RWPE2 (cell line): ENCODE measurements around the gene PAX8.

ENCODE experiments used
- ATAC-seq: fragments of 200-7000 bp; cut with Tn5 transposase; 3 replicates; pipeline ENCODE4 v1.9.1; 2021; ENCODE audit warnings: low read depth
- DNase-seq: peaks from one replicate; pipeline ENCODE4 v3.0.0-alpha.2; 2020; ENCODE audit warnings: low spot score
- H3K27ac ChIP-seq: fragments of 450-650 bp; 2 replicates; pipeline ENCODE4 v1.5.1; 2017; ENCODE audit warnings: mild to moderate bottlenecking; ENCODE audit not compliant: poor library complexity, severe bottlenecking
- H3K27me3 ChIP-seq: fragments of 250-450 bp; sonication (Bioruptor Pico); 2 replicates; pipeline ENCODE4 v1.5.1; 2021; ENCODE audit warnings: mild to moderate bottlenecking, moderate library complexity; ENCODE audit not compliant: insufficient read depth, poor library complexity, severe bottlenecking
- H3K36me3 ChIP-seq: fragments of 250-450 bp; sonication (Bioruptor Pico); 2 replicates; pipeline ENCODE4 v1.5.1; 2020; ENCODE audit warnings: low read depth, mild to moderate bottlenecking, moderate library complexity
- H3K4me1 ChIP-seq: fragments of 250-450 bp; sonication (Bioruptor Pico); 2 replicates; pipeline ENCODE4 v1.5.1; 2021; ENCODE audit warnings: mild to moderate bottlenecking, moderate library complexity; ENCODE audit not compliant: insufficient read depth, poor library complexity, severe bottlenecking
- H3K4me3 ChIP-seq: fragments of 250-450 bp; sonication (Bioruptor Pico); 2 replicates; pipeline ENCODE4 v1.5.1; 2021; ENCODE audit warnings: mild to moderate bottlenecking, moderate library complexity; ENCODE audit not compliant: severe bottlenecking
- H3K9me3 ChIP-seq: fragments of 250-450 bp; sonication (Bioruptor Pico); 2 replicates; pipeline ENCODE4 v1.5.1; 2021; ENCODE audit warnings: mild to moderate bottlenecking, moderate library complexity; ENCODE audit not compliant: severe bottlenecking
- TF ChIP-seq, protein P1 (sequence below): fragments of 450-650 bp; IDR thresholded peaks from one replicate; pipeline ENCODE4 v1.5.1; 2017; ENCODE audit warnings: mild to moderate bottlenecking, moderate library complexity; ENCODE audit not compliant: poor library complexity, severe bottlenecking

The PAX8 gene

GRCh38 chr2:113273981-113274380 is 4.7 kb downstream of the PAX8 start:
- no peaks in the 10 kb centered on the region for H3K36me3 ChIP-seq
- no peak overlapping the region for H3K27ac ChIP-seq
- TF ChIP-seq, protein P1, sequence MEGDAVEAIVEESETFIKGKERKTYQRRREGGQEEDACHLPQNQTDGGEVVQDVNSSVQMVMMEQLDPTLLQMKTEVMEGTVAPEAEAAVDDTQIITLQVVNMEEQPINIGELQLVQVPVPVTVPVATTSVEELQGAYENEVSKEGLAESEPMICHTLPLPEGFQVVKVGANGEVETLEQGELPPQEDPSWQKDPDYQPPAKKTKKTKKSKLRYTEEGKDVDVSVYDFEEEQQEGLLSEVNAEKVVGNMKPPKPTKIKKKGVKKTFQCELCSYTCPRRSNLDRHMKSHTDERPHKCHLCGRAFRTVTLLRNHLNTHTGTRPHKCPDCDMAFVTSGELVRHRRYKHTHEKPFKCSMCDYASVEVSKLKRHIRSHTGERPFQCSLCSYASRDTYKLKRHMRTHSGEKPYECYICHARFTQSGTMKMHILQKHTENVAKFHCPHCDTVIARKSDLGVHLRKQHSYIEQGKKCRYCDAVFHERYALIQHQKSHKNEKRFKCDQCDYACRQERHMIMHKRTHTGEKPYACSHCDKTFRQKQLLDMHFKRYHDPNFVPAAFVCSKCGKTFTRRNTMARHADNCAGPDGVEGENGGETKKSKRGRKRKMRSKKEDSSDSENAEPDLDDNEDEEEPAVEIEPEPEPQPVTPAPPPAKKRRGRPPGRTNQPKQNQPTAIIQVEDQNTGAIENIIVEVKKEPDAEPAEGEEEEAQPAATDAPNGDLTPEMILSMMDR, result no peak
- no peaks in the 10 kb centered on the region for H3K9me3 ChIP-seq
- ATAC-seq, result no peak
- no peaks in the 10 kb centered on the region for H3K4me1 ChIP-seq
- no peaks in the 10 kb centered on the region for H3K27me3 ChIP-seq
- DNase-seq, result no peak
- H3K4me3 ChIP-seq, result no peak overlapping the region

- H3K27ac ChIP-seq, result no peak overlapping the region
- H3K27me3 ChIP-seq, result no peaks in the 10 kb centered on the region
- TF ChIP-seq, protein P1, result peak; percentile 16
- ATAC-seq (peak; percentile 83), DNase-seq (no peak)
- H3K9me3 ChIP-seq, result no peaks in the 10 kb centered on the region
- H3K4me3 ChIP-seq, result no peak overlapping the region
- H3K4me1 ChIP-seq, result no peaks in the 10 kb centered on the region
- no peaks in the 10 kb centered on the region for H3K36me3 ChIP-seq
Measured at GRCh38 chr2:113273027-113273551, 5.6 kb downstream of the PAX8 start.

GRCh38 chr2:113272477-113272876 is 6.2 kb downstream of the PAX8 start:
- Histone ChIP-seq H3K36me3 (no peaks in the 10 kb centered on the region), H3K27me3 (no peaks in the 10 kb centered on the region), H3K4me3 (no peak overlapping the region), H3K9me3 (no peaks in the 10 kb centered on the region), H3K4me1 (no peaks in the 10 kb centered on the region), H3K27ac (no peak overlapping the region)
- DNase-seq (no peak), ATAC-seq (no peak)
- TF ChIP-seq, protein P1, result no peak

DNA sequence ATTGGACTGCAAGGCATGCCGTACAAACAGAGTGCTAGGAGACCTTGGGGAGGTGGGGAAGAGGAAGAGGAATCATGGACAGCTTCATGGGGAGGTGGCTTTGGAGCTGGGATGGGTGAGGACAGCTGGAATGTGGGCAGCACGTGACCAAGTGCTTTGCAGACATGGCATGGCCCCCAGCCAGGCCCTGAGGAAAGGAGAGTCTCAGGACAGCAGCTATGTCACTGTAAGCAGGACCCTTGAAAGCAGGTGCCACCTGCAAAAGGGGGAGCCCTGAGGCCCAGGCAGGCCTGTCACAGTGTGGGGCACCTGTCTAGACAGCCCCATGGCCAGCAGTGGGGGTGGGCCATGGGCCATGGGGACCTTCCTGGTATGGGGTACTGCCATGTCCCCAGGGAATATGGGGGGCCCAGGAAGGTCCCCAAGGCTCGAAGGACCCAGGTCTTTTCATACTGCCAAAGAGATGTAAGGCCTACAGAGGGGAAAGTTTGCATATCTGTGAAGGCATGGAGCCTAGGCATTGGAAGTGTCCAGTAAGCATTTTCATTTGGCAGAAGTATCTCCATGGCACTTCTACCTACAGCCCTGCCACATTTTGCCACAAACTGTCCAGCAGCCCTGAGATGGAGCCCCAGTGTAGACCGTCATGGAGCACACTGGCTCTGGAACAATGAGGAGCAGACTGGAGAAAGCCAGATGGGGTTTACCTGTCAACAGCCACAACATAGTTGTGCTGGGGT is 9.9 kb downstream of the PAX8 start:
- H3K4me1 ChIP-seq, result no peaks in the 10 kb centered on the region
- no peak overlapping the region for H3K4me3 ChIP-seq
- no peak for DNase-seq
- TF ChIP-seq, protein P1, result no peak
- no peak for ATAC-seq
- H3K36me3 ChIP-seq, result no peaks in the 10 kb centered on the region
- no peak overlapping the region for H3K27ac ChIP-seq
- H3K27me3 ChIP-seq, result no peaks in the 10 kb centered on the region
- H3K9me3 ChIP-seq, result no peaks in the 10 kb centered on the region

- H3K36me3 ChIP-seq, result no peaks in the 10 kb centered on the region
- H3K27me3 ChIP-seq, result no peaks in the 10 kb centered on the region
- TF ChIP-seq, protein P1, result no peak
- DNase-seq (no peak), ATAC-seq (no peak)
- H3K4me1 ChIP-seq, result no peaks in the 10 kb centered on the region
- no peak overlapping the region for H3K4me3 ChIP-seq
- no peaks in the 10 kb centered on the region for H3K9me3 ChIP-seq
- H3K27ac ChIP-seq, result no peak overlapping the region
Measured at GRCh38 chr2:113266431-113266830, 12.3 kb downstream of the PAX8 start.
